Stromal cell of bone marrow (primary cell): ENCODE data around the gene UST.

Source experiments
- DNase-seq: peaks from one replicate; pipeline ENCODE4 v3.0.0-alpha.2; 2012; ENCODE audit warnings: low read depth

UST gene, protein sequence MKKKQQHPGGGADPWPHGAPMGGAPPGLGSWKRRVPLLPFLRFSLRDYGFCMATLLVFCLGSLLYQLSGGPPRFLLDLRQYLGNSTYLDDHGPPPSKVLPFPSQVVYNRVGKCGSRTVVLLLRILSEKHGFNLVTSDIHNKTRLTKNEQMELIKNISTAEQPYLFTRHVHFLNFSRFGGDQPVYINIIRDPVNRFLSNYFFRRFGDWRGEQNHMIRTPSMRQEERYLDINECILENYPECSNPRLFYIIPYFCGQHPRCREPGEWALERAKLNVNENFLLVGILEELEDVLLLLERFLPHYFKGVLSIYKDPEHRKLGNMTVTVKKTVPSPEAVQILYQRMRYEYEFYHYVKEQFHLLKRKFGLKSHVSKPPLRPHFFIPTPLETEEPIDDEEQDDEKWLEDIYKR

DNA sequence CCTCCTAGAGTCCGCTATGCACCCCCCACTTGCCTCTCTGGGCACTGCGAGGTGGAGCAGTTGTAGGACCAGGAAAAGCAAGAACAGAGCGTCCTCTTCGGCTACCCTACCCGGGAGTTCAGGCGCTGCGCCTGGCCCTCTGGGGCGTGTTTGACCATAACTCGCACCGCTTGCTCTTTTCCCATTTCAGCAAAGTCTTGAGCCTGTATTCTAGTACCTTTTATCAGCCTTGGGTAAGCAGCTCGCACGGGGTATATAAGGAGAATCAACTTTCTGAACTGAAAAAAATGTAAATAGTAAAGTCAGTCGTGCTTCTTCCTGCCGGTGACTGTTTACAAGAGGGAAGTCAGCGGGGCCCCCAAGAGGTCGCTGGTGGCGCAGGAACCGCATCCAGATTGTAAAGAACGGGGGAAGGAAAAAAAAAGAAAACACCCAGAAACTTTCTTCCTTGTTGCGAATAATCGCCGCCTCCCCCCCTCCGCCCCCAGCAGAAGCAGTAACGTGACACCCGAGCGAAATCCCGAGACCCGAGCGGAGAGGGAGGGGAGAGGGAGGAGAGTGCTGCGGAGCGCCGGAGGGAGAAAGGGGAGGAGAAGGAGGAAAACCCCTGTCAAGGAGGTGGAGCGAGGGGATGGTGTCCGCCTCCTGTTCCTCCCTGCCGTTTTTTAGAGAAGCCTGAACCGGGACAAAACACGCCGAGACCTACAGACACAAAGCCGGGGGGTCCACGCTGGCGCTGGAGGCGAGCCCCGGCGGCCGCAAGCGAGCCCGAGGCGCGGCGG is at the start of gene UST:
UST (plus strand) TSS at position 668 of the 782 bp plus-strand sequence. CDS start 401 bp downstream, outside the sequence.
- DNase-seq = peak; percentile 94

DNA sequence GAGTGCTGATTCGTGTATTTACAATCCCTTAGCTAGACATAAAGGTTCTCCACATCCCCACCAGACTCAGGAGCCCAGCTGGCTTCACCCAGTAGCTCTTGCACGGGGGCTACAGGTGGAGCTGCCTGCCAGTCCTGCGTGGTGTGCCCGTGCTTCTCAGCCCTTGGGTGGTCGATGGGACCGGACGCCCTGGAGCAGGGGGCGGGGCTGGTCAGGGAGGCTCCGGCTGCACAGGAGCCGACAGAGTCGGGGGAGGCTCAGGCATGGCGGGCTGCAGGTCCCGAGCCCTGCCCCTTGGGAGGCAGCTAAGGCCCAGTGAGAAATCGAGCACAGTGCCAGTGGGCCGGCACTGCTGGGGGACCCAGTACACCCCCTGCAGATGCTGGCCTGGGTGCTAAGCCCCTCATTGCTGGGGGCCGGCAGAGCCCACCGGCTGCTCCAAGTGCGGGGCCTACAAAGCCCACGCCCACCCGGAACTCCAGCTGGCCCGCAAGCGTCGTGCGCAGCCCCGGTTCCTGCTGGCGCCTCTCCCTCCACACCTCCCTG is 48.9 kb upstream of the UST start:
- no peak for DNase-seq

DNA sequence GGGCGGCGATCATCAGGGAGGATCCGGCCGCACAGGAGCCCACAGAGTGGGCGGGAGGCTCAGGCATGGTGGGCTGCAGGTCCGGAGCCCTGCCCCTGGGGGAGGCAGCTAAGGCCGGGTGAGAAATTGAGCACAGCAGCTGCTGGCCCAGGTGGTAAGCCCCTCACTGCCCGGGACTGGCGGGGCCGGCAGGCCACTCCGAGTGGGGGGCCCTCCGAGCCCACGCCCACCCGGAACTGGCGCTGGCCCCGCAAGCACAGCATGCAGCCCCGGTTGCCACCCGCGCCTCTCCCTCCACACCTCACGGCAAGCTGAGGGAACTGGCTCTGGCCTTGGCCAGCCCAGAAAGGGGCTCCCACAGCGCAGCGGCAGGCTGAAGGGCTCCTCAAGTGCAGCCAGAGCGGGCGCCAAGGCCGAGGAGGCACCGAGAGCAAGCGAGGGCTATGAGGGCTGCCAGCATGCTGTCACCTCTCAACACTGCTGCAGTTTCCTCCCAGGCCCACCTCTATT is 48.1 kb upstream of the UST start:
- no peak for DNase-seq

DNA sequence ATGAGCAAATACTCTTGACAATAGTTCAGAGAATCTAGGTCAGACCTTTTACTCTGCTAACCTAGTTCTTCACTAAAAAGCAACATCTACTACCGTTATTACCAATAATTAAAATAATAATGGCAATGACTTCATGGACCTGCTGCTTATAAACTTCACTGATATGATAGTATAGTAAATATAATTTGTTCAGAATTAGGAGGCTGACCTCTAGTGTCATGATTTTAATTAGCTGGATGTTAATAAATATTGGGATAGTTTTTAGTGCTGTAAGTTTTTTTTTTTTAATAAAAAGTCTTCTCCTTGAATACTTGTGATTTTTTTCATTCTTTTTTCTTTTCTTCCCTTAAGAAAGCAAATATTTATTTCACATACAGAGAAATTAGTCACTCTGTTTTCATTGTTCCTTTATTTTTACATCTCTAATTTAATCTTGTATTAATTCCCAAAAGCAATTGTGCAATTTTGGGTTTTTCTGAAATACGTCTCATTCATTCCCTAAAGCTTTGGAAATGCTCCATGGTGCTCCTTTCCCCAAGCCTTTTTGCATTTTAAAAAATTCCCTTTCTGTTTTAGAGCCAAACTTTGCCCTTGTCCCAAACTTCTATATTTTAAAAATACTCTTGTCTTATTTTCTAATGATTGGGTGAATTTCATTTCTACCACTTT is 46.6 kb upstream of the UST start:
- peak; percentile 44 for DNase-seq

DNA sequence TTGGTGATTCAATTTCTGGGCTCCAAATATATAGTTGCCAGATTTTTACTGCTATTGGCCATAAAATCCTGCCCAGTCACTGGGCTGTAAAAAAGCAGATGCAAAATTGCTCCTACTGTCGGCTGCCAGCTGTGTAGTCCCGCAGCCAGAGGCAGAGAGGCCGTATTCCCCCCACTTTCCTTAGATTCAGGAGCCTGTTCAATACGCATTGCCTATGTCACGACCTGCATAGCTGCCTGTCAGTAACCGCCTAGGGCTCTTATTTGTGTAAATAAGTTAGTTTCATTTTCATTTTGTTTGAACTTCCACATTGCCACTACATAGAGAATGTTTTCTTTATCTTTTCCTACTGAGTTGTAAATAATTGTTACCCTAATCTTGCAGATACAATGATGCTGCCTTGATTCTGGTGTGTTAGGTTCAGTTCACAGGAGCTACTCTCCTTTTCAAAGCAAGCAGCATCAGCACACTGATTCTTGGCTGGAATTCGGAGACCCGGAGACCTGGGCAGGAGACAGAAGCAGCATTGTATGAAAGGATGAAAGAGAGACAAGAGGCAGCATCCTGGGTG is 46.0 kb upstream of the UST start:
- peak; percentile 47 for DNase-seq

DNA sequence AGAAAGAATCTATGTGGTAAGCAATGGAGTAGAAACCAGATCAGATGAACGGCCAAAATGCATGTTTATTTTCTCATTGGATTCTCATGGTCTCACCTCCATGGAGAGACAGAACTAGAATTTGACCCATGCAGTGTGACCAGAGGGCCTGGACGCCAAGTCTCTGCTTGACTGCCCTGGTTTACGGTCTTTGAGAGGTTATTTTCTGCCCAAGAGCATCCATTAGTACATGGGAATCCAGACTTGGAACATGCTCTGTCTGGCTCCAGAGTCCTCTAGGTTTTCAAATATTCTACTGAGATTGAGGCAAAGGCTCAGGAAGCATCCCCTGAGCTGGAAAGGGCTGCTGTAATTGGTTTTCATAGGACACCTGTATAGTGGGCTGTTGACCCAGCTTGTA is 45.5 kb upstream of the UST start:
- DNase-seq = no peak

DNA sequence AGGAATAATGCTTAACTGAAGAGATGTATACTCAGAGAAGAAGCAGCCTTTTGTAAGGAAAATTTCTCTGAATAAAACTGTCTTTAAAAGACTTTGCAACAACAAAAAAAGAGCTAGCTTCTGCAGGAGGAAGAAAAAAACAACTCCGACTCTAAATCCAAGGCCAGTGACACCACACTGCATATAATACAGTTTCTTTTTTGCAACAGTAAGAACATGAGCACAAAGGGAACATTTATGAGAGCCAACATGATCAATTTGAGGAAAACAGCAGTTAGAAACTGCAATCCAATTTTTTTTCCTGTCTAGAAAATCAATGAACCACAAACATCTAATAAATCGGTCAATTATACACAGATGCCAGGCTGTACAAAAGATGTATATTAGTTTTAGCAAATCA is 42.9 kb upstream of the UST start:
- no peak for DNase-seq

DNA sequence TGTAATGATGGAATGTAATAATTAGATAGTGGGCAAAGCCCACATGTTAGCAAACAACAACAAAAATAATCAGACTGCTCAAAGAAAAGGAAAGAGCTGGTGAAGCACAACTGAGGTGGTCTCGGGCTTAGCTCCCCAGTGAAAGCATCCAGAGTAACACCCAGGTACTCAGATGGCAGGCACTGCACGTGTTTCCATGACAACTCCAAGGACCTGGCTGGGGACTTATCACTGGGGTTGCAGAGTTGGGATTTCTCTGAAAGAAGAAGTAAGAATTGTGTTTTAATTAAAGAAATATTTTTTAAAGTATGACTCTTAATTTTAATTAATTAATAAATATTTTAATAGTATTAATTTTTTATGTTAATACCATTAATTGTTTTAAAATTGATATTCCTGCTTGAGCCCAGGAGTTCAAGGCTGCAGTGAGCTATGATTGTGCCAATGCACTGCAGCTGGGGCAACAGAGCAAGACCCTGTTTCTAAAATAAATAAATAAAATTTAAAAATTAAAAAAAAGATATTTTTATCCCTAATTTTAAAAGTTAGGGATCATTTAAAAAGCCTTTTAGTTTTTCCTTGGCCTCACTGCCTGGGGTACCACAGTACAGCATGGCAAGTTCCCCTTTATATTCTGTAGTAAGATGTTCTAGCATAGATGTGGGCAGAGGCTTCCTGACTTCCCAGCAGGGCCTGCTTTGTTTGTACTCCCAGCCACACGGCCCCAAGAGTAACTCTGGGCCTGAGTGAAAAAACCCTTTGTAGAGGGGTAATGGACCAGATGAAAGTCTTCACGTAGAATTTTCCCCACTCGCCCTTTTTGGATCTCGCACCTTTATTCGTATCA is 42.2 kb upstream of the UST start:
- no peak for DNase-seq

DNA sequence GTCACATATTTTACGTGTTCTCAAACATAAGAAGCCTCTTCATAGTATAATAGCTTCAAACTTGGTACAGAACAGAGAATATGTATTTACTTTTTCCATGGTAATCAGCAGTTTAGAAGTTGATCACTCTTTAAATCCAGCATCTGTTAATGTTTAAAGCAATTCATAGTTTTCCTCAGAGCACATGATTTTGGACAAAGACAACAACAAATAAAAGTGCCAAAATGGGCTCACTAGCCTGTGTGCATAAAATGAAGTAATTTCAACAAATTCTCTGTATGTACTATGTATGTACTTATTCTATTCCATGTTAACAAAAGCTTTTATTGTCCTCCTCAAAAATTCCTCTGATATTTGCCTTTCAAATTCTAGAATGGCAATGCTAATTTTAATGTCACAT is 38.1 kb upstream of the UST start:
- DNase-seq = no peak

DNA sequence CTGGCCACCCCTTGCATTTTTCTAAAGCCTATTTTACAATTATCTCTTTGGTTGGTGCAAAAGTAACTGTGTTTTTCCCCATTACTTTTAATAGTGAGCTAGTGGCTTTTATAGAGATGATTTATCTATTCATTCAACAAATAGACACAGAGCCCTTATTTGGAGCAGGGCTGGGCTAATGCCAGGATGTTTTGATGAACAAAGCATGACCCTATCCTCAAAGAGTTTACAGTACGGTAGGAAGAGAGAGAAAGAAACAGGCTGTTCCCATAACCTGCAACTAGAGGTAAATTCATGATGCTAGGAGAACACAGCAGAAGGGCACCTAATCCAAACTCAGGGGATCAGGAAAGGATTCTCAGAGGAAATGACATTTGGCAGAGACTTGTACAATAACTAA is 37.3 kb upstream of the UST start:
- DNase-seq = no peak

DNA sequence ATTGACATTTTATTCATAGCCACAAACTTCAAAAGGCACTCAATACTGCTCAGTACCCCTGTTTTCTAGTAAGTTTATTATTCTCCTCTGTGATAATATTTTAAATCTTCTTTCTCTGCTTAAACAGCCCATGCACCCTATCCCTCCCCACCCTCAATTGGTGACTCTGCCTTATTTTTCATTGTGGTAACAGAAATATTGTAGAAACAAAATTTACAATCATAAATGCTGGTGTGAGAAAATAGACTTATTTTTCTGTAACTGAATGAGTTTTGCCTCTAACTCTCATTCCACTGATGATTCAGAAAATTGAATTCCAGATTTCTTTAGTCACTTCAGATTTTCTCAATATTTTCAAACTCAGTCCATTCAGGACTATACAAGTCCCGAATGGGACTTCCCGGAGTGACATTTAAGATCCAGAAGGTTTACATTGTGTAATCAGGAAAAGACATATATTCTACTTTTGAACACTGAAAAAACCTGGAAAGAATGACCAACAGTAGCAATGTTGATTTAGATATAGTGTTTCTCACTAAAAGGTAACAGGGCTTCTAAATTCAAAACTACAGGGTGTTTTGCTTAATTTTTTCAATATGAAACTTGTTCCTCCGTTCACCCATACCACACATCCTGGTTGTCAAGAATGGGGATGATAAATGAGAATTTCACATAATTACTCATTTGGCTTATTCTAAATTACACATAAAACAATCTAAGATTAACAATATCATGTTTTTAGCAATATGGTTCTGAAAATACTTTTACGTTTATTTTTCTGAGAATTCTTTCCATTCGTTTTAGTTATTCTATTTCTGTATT is 34.8 kb upstream of the UST start:
- no peak for DNase-seq

DNA sequence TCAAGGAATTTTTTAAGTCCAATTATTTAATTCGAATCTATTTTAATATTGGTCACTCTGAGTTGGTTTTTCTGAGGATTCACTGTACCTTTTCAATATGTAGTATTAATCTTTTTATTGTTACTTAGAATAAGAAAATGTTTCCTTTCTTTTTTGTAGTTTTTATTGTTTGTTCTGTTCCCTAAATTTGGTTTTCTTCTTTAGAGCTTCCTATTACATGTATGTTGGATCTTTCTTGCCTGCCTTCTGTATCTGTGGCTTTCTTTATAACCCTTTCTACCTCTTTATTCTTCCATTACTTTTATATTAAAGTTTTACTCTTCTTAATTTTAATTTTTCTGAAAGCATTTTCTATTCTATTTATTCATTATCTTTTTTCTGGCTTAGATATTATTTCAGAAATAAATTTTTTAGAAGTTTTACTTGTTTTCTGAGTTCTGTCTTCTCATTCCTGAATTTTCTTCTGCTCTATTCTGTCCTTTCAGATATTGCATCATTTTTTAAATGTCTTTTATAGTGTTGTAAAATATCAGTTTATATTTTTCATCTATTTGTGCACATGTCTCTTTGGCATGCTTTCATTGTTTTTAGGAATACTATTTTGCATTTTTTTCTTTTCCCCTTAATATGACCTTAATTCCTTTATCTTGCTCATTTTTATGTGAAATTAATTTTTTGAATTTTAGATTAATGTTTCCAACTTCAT is 33.6 kb upstream of the UST start:
- no peak for DNase-seq

DNA sequence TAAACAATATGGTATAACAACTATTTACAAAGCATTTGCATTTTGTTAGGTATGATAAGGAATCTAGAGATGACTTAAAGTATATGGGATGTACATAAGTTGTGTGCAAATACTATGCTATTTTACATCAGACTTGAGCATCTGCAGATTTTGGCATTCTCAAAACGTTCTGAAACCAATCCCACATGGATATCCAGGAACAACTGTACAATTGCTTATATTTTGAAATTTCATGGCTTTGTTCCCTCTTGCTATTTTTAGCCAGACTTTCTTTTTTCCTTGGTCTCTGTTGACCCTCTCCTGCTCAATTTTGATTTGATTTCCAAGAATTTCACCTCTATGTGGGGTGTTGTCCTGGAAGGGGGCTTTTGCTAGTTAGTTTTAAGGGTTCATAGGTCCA is 32.9 kb upstream of the UST start:
- no peak for DNase-seq

DNA sequence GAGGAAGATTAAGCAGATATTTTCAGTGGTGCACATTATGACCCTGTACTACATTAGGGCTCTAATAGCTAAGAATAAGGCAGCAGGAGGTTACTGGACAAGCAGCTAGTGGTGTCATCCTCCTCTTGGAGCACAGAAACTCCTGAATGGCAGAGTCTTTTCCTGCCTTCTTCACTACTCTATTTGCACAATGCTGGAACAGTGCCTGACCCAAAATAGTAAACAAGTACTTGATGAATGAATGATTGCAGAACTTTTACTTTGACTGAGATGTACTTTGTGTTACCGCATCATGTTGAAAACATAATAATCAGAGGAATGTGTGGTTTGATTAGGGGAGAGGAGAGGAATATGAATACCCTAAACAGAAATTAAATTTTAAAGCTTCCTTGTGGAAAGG is 30.0 kb upstream of the UST start:
- DNase-seq = no peak

DNA sequence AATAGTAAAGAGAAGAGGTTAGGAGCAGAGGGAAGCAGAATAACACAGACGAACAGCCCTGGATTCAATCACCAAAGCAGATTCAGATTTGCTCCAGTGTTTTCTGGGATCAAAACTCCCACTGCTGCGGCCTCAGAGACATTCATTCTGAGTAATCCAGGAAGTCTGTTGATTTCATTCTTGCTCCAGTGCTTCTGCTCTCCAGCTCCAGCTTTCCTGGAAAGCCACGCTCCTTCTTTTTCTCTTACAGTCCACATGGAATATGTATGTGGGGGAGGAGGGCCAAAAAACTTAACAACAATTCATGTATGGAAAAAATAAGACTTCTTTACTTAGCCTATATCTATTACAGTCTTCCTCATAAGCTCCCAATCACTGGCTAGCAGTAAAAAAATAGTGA is 26.4 kb upstream of the UST start:
- peak; percentile 28 for DNase-seq

DNA sequence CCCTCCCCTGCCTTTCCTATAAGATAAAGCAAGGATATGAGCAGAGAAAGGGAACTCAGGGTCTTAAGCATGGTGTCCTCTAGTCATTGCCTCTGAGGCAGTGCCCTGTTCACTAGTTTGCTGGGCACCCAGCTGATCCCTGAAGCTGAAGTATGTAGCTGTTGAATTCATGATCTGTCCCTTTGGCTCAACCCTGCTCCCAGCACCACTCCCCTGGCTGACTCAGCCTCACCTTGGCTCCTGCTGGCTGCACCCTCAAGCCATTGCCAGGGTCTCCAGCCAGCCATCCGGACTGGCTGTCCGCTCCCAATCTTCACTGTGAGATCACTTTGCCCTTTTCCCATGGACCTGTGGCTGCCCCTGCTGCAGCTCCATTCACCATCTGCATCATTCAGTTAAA is 25.9 kb upstream of the UST start:
- no peak for DNase-seq

DNA sequence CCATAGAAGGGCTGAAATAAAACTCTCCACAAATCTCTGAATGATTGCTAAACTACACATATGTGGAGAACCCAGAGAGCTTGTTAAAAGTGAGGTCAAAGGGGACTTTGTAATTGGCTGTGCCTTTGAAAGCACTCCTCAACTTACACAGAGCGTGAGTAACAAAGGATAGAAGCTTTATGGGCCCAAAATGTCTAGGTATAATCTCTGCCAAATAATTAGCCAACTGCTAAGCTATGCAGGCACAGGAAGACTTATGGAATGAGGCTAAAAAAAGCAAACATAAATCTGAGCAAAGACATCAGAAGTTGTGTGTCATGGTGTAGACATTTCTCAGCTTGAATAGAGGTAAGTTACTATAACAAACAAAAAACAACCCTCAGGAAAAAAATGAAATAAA is 23.3 kb upstream of the UST start:
- peak; percentile 26 for DNase-seq

DNA sequence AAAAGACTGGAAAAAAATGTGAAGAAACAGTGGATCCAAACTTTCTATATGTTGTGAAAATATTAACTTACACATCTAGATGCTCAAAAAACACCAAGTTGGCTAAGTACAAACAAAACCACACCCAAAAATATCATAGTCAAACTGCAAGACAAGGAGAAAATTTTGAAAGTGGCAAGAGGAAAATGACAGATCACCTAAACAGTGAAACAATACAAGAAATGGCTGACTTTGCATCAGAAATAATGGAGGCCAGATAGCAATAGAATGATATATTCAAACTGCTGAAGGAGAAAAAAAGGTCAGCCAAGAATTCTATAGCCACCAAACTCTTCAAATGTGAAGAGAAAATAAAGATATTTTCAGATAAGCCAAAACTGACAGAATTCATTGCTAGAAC is 22.4 kb upstream of the UST start:
- no peak for DNase-seq

DNA sequence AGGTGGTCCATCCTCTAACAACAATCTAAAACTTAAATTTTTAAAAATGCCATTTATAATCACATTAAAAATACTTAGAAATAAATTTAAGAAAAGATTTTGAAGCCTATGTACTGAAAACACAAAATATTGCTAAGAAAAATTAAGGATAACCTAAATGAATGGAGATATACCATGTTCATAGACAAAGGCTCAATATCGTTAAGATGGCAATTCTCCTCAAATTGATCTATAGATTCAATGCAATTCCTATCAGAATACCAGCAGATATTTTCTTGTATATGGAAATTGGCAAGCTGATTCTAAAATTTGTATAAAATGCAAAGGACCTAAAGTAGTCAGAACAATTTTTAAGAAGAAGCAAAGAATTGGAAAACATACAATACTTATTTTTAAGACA is 19.7 kb upstream of the UST start:
- no peak for DNase-seq

DNA sequence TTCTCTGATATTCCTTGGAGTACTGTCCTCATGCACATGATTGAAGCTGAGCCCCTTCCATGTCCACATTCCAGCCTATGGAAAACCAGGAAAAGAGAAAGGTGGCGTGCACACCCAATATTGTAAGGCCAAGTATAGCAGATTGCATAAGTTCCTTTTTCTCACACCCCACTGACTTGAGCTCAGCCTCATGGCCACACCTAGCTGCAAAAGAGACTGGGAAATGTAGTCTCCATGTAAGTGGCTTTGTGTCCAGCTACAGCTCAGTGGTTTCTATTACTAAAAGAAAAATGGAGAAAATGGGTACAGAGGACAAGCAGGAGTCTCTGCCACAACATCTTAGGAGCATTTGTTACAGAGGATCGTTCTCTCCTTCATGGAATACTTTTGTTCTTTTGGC is 10.8 kb upstream of the UST start:
- DNase-seq = no peak
